Neural cell (in vitro differentiated cells): Measurements from ENCODE around the gene EIF2AK2. TPM values are rescaled to one million over a fixed set of nuclear protein-coding genes. Genes with fewer than 3 reads are reported as not detected.
"Not testable (repeated sequence)": the region's sequence is repeated elsewhere in the genome, so short reads cannot be mapped to it uniquely, and the experiment has no call there.

Experiments used
- H2AFZ ChIP-seq: fragments of 200-600, 300-800 bp; sonication (generic), shearing (Covaris generic); 2 replicates; pipeline ENCODE4 v1.6.0; 2014; ENCODE audit warnings: low read depth, mild to moderate bottlenecking, antibody characterized with exemption, low read length, moderate library complexity
- H3F3A ChIP-seq: fragments of 200-600 bp; shearing (Covaris generic); 2 replicates; pipeline ENCODE4 v1.6.1; 2016; ENCODE audit warnings: mild to moderate bottlenecking, moderate library complexity, mixed read lengths, antibody characterized with exemption, low read length; ENCODE audit not compliant: insufficient read depth, poor library complexity, severe bottlenecking
- H3K27ac ChIP-seq: fragments of 200-600, 300-800 bp; sonication (generic), shearing (Covaris generic); 2 replicates; pipeline ENCODE4 v1.5.1; 2014; ENCODE audit warnings: mild to moderate bottlenecking, low read length, moderate library complexity
- H3K27me3 ChIP-seq: fragments of 300-800, 200-600 bp; sonication (generic), shearing (Covaris generic); 2 replicates; pipeline ENCODE4 v1.6.0; 2014; ENCODE audit warnings: mild to moderate bottlenecking, low read depth, low read length, moderate library complexity; ENCODE audit not compliant: insufficient read depth
- H3K36me3 ChIP-seq: fragments of 300-800, 200-600 bp; sonication (generic), shearing (Covaris generic); 2 replicates; pipeline ENCODE4 v1.5.1; 2014; ENCODE audit warnings: mild to moderate bottlenecking, antibody characterized with exemption, low read length, moderate library complexity; ENCODE audit not compliant: insufficient read depth
- H3K4me2 ChIP-seq: fragments of 300-800, 200-600 bp; sonication (generic), shearing (Covaris generic); 2 replicates; pipeline ENCODE4 v1.6.0; 2014; ENCODE audit warnings: mild to moderate bottlenecking, low read length
- H3K4me3 ChIP-seq: fragments of 300-800, 200-600 bp; sonication (generic), shearing (Covaris generic); 2 replicates; pipeline ENCODE4 v1.5.1; 2014; ENCODE audit warnings: mild to moderate bottlenecking, low read length, moderate library complexity
- H3K79me2 ChIP-seq: fragments of 200-600 bp; shearing (Covaris generic); replicated peaks from 2 replicates; pipeline ENCODE4 v1.6.0; 2014; ENCODE audit warnings: mild to moderate bottlenecking, low read length, moderate library complexity; ENCODE audit not compliant: insufficient read depth
- H3K9ac ChIP-seq: fragments of 300-800, 200-600 bp; sonication (generic), shearing (Covaris generic); 2 replicates; pipeline ENCODE4 v1.6.1; 2016; ENCODE audit warnings: mild to moderate bottlenecking, low read length, mixed read lengths
- H3K9me2 ChIP-seq: fragments of 200-600 bp; shearing (Covaris generic); 2 replicates; pipeline ENCODE4 v1.6.1; 2016; ENCODE audit warnings: mild to moderate bottlenecking, low read length, mixed read lengths; ENCODE audit not compliant: insufficient read depth
- H3K9me3 ChIP-seq: fragments of 200-600, 300-800 bp; sonication (generic), shearing (Covaris generic); 2 replicates; pipeline ENCODE4 v1.6.1; 2016; ENCODE audit warnings: mild to moderate bottlenecking, mixed run types, low read length, moderate library complexity, mixed read lengths
- H4K20me1 ChIP-seq: fragments of 200-600 bp; shearing (Covaris generic); 2 replicates; pipeline ENCODE4 v1.6.1; 2016; ENCODE audit warnings: mild to moderate bottlenecking, mixed run types; ENCODE audit not compliant: insufficient read depth
- CTCF ChIP-seq: fragments of 450-650 bp; IDR thresholded peaks from 2 replicates; pipeline ENCODE4 v1.5.1; 2014; ENCODE audit warnings: antibody characterized with exemption, mild to moderate bottlenecking, moderate library complexity; ENCODE audit not compliant: poor library complexity, severe bottlenecking
- EP300 ChIP-seq: fragments of 450-650 bp; conservative IDR thresholded peaks from 2 replicates; pipeline ENCODE4 v1.6.1; 2014; ENCODE audit warnings: antibody characterized with exemption, mild to moderate bottlenecking, moderate library complexity; ENCODE audit not compliant: poor library complexity, severe bottlenecking
- EZH2 ChIP-seq: fragments of 200-600, 300-800 bp; shearing (Covaris generic), sonication (generic); IDR thresholded peaks from 2 replicates; pipeline ENCODE4 v1.6.1; 2014; ENCODE audit warnings: antibody characterized with exemption, low read length, borderline replicate concordance, mild to moderate bottlenecking; ENCODE audit not compliant: insufficient read depth, poor library complexity, severe bottlenecking
- MXI1 ChIP-seq: fragments of 450-650 bp; conservative IDR thresholded peaks from 2 replicates; pipeline ENCODE4 v1.6.1; 2014; ENCODE audit warnings: antibody characterized with exemption, mild to moderate bottlenecking; ENCODE audit not compliant: poor library complexity, severe bottlenecking
- POLR2AphosphoS5 ChIP-seq: IDR thresholded peaks from 2 replicates; pipeline ENCODE4 v1.6.1; 2012
- RAD21 ChIP-seq: fragments of 450-650 bp; conservative IDR thresholded peaks from 2 replicates; pipeline ENCODE4 v1.6.1; 2014; ENCODE audit warnings: antibody characterized with exemption, mild to moderate bottlenecking, moderate library complexity
- SMC3 ChIP-seq: fragments of 450-650 bp; conservative IDR thresholded peaks from 2 replicates; pipeline ENCODE4 v1.6.1; 2014; ENCODE audit warnings: antibody characterized with exemption, mild to moderate bottlenecking, moderate library complexity; ENCODE audit not compliant: poor library complexity
- TAF1 ChIP-seq: IDR thresholded peaks from 2 replicates; pipeline ENCODE4 v1.6.1; 2012; ENCODE audit warnings: low read depth
- polyA plus RNA-seq: library from polyadenylated mRNA; depleted of rRNA; stranded (reverse); fragments of >200 nt; gene quantifications from 2 replicates; pipeline ENCODE4 v1.2.3, GENCODE V29; 2014
- TF ChIP-seq, protein P1 (sequence below): IDR thresholded peaks from 2 replicates; pipeline ENCODE4 v1.6.1; 2012; ENCODE audit warnings: borderline replicate concordance

EIF2AK2 gene
- polyA plus RNA-seq, 1 donor from 2014 or later, result 2.5 TPM

GRCh38 chr2:37205071-37205661, 48.4 kb upstream of the EIF2AK2 start:
- H3K36me3 ChIP-seq, result peaks cover 20% of the 10 kb centered on the region
- not testable (repeated sequence) for H3K27me3 ChIP-seq, H3K9me3 ChIP-seq, H4K20me1 ChIP-seq, H3K27ac ChIP-seq, H2AFZ ChIP-seq, H3K9ac ChIP-seq, H3F3A ChIP-seq, H3K9me2 ChIP-seq, H3K79me2 ChIP-seq, H3K4me3 ChIP-seq, H3K4me2 ChIP-seq

DNA sequence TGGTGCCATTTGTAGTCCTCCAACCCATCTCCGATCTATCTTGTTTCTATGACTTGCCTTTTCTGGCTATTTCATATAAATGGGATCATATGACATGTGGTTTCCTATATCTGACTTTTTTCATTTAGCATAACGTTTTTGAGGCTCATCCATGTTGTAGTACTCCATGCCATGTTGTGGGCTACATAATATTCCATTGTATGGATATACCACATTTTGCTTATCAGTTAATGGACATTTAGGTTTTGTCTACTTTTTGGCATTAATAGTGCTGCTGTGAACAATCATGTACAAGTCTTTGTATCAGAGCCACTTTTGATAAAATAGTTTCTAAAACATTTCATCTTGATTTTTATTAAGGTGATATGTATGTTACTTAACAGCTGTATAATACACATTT, 46.9 kb upstream of the EIF2AK2 start:
- H3K36me3 ChIP-seq, result peaks cover 7% of the 10 kb centered on the region
- no peak overlapping the region for H2AFZ ChIP-seq
- H3K9ac ChIP-seq, result no peak overlapping the region
- H3K9me3 ChIP-seq, result peaks cover 5% of the 10 kb centered on the region
- TF ChIP-seq RAD21, result no peak
- TF ChIP-seq SMC3, result no peak
- no peak for TF ChIP-seq EZH2
- no peak for TF ChIP-seq CTCF
- TF ChIP-seq MXI1, result no peak
- no peak for TF ChIP-seq TAF1
- TF ChIP-seq, protein P1, sequence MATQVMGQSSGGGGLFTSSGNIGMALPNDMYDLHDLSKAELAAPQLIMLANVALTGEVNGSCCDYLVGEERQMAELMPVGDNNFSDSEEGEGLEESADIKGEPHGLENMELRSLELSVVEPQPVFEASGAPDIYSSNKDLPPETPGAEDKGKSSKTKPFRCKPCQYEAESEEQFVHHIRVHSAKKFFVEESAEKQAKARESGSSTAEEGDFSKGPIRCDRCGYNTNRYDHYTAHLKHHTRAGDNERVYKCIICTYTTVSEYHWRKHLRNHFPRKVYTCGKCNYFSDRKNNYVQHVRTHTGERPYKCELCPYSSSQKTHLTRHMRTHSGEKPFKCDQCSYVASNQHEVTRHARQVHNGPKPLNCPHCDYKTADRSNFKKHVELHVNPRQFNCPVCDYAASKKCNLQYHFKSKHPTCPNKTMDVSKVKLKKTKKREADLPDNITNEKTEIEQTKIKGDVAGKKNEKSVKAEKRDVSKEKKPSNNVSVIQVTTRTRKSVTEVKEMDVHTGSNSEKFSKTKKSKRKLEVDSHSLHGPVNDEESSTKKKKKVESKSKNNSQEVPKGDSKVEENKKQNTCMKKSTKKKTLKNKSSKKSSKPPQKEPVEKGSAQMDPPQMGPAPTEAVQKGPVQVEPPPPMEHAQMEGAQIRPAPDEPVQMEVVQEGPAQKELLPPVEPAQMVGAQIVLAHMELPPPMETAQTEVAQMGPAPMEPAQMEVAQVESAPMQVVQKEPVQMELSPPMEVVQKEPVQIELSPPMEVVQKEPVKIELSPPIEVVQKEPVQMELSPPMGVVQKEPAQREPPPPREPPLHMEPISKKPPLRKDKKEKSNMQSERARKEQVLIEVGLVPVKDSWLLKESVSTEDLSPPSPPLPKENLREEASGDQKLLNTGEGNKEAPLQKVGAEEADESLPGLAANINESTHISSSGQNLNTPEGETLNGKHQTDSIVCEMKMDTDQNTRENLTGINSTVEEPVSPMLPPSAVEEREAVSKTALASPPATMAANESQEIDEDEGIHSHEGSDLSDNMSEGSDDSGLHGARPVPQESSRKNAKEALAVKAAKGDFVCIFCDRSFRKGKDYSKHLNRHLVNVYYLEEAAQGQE, result no peak
- TF ChIP-seq POLR2AphosphoS5, result no peak
- TF ChIP-seq EP300, result no peak
- H3K4me3 ChIP-seq, result no peak overlapping the region
- H3K9me2 ChIP-seq, result no peaks in the 10 kb centered on the region
- no peaks in the 10 kb centered on the region for H3F3A ChIP-seq
- no peak overlapping the region for H3K27ac ChIP-seq
- no peaks in the 10 kb centered on the region for H4K20me1 ChIP-seq
- H3K27me3 ChIP-seq, result no peaks in the 10 kb centered on the region
- H3K4me2 ChIP-seq, result no peak overlapping the region
- H3K79me2 ChIP-seq, result no peaks in the 10 kb centered on the region

- H3K9ac ChIP-seq, result no peak overlapping the region
- no peak overlapping the region for H3K4me3 ChIP-seq
- no peaks in the 10 kb centered on the region for H3K79me2 ChIP-seq
- no peaks in the 10 kb centered on the region for H3K9me2 ChIP-seq
- TF ChIP-seq CTCF (no peak), POLR2AphosphoS5 (no peak), RAD21 (no peak), MXI1 (no peak), EZH2 (no peak), TAF1 (no peak), EP300 (no peak), SMC3 (no peak)
- TF ChIP-seq, protein P1, result no peak
- H3K36me3 ChIP-seq, result peaks cover 7% of the 10 kb centered on the region
- H2AFZ ChIP-seq, result no peak overlapping the region
- no peaks in the 10 kb centered on the region for H3F3A ChIP-seq
- no peak overlapping the region for H3K27ac ChIP-seq
- H3K9me3 ChIP-seq, result peaks cover 5% of the 10 kb centered on the region
- H4K20me1 ChIP-seq, result no peaks in the 10 kb centered on the region
- no peaks in the 10 kb centered on the region for H3K27me3 ChIP-seq
- no peak overlapping the region for H3K4me2 ChIP-seq
These were observed 45.0 kb upstream of the EIF2AK2 start for GRCh38 chr2:37201766-37202165.
